HCT116 (cell line): ENCODE results near the gene CD74. TPM values are rescaled to one million over a fixed set of nuclear protein-coding genes. Genes with fewer than 3 reads are reported as not detected.

Source experiments
- ATAC-seq: fragments of 200-7000 bp; cut with Tn5 transposase; 2 replicates; pipeline ENCODE4 v1.9.1; 2020; ENCODE audit warnings: mild to moderate bottlenecking, moderate library complexity
- BruUV-seq: library from RNA; stranded (reverse); fragments of 400-500 nt; replicated peaks from 2 replicates; lab custom pipeline; 2021; lab: Mats Ljungman, UMichigan
- CTCF ChIA-PET: fragments of 300-600 bp; sonication (Branson Sonifier 250); formaldehyde crosslinking; loops from one replicate; lab custom pipeline; 2021; ENCODE audit warnings: antibody characterized with exemption; lab: Charles Lee
- POLR2A ChIA-PET: fragments of 300-600, 350-600 bp; sonication (Branson Sonifier 250); formaldehyde crosslinking; loops from one replicate; lab custom pipeline; 2021; ENCODE audit warnings: antibody characterized with exemption; lab: Charles Lee
- RAD21 ChIA-PET, 2 experiments: fragments of 300-600 bp; sonication (Branson Sonifier 250); formaldehyde crosslinking; loops; one replicate each; lab custom pipeline; 2023; ENCODE audit warnings: low total read pairs in 2 of 2; ENCODE audit not compliant: uncharacterized antibody in 2 of 2, unreplicated experiment in 2 of 2, low non-redundant PET in 1 of 2; lab: Charles Lee
- DNase-seq: peaks from one replicate; pipeline ENCODE4 v3.0.0-alpha.2; 2010; ENCODE audit warnings: low read depth, low spot score
- H2AFZ ChIP-seq: fragments of 200-600 bp; shearing (Covaris generic), sonication (generic); 2 replicates; pipeline ENCODE4 v1.6.1; 2017; ENCODE audit warnings: low read depth, mixed run types, mixed read lengths, antibody characterized with exemption, low read length; ENCODE audit not compliant: poor library complexity, severe bottlenecking
- H3K27ac ChIP-seq: 2 replicates; pipeline ENCODE4 v1.5.1; 2012; ENCODE audit warnings: low read depth, low read length
- H3K27me3 ChIP-seq: fragments of 200-600 bp; sonication (generic); 2 replicates; pipeline ENCODE4 v1.6.1; 2016; ENCODE audit warnings: mixed run types, low read length, mixed read lengths; ENCODE audit not compliant: insufficient read depth
- H3K36me3 ChIP-seq, 2 experiments: fragments of 200-500 bp in 1 of 2; fragments of 200-600 bp in 1 of 2; sonication (Bioruptor generic) in 1 of 2; sonication (generic) in 1 of 2; 2 replicates each; pipeline versions ENCODE4 v1.5.1 to v1.6.1; 2014 to 2016; ENCODE audit warnings: low read length in 2 of 2, inconsistent platforms in 1 of 2, mixed read lengths in 1 of 2, mixed run types in 1 of 2; ENCODE audit not compliant: insufficient read depth in 2 of 2, control insufficient read depth in 1 of 2
- H3K4me1 ChIP-seq, 2 experiments: fragments of 200-600 bp in 1 of 2; sonication (generic) in 1 of 2; 2 replicates each; pipeline versions ENCODE4 v1.5.1 to v1.6.1; 2012 to 2017; ENCODE audit warnings: low read length in 2 of 2, inconsistent platforms in 1 of 2, mild to moderate bottlenecking in 1 of 2, mixed read lengths in 1 of 2, mixed run types in 1 of 2, moderate library complexity in 1 of 2; ENCODE audit not compliant: insufficient read depth in 2 of 2, control insufficient read depth in 1 of 2
- H3K4me2 ChIP-seq: fragments of 200-600 bp; sonication (generic); 2 replicates; pipeline ENCODE4 v1.6.1; 2017; ENCODE audit warnings: mixed run types, low read length, mixed read lengths
- H3K4me3 ChIP-seq, 2 experiments: fragments of 200-600 bp in 1 of 2; sonication (generic) in 1 of 2; replicated peaks in 1 of 2; 2 replicates each; pipeline ENCODE4 v1.5.1; 2011 to 2016; ENCODE audit warnings: low read length in 2 of 2, control low read depth in 1 of 2, low read depth in 1 of 2, mild to moderate bottlenecking in 1 of 2, mixed read lengths in 1 of 2, mixed run types in 1 of 2
- H3K79me2 ChIP-seq: fragments of 200-600 bp; sonication (generic); 2 replicates; pipeline ENCODE4 v1.6.1; 2017; ENCODE audit warnings: mild to moderate bottlenecking, mixed run types, low read length, moderate library complexity, mixed read lengths; ENCODE audit not compliant: insufficient read depth
- H3K9ac ChIP-seq: fragments of 200-600 bp; sonication (generic); 2 replicates; pipeline ENCODE4 v1.6.1; 2016; ENCODE audit warnings: low read length, mixed read lengths
- H3K9me2 ChIP-seq: fragments of 200-600 bp; sonication (generic), shearing (Covaris generic); 2 replicates; pipeline ENCODE4 v1.6.1; 2017; ENCODE audit warnings: mixed run types, mild to moderate bottlenecking, moderate library complexity; ENCODE audit not compliant: insufficient read depth
- H3K9me3 ChIP-seq, 2 experiments: fragments of 200-500 bp in 1 of 2; fragments of 200-600 bp in 1 of 2; sonication (Bioruptor generic) in 1 of 2; sonication (generic) in 1 of 2; 2 replicates each; pipeline ENCODE4 v1.6.1; 2014 to 2017; ENCODE audit warnings: low read length in 2 of 2, mixed read lengths in 2 of 2, inconsistent platforms in 1 of 2, low read depth in 1 of 2, mild to moderate bottlenecking in 1 of 2, mixed run types in 1 of 2, moderate library complexity in 1 of 2; ENCODE audit not compliant: control insufficient read depth in 1 of 2, insufficient read depth in 1 of 2
- H4K20me1 ChIP-seq: fragments of 200-600 bp; sonication (generic), shearing (Covaris generic); 2 replicates; pipeline ENCODE4 v1.6.1; 2017; ENCODE audit warnings: mixed run types, mild to moderate bottlenecking, moderate library complexity; ENCODE audit not compliant: insufficient read depth
- CEBPB ChIP-seq: IDR thresholded peaks from 2 replicates; pipeline ENCODE4 v1.6.1; 2012; ENCODE audit warnings: low read depth
- RAD21 ChIP-seq: IDR thresholded peaks from 2 replicates; pipeline ENCODE4 v1.6.1; 2012; ENCODE audit warnings: low read depth, mild to moderate bottlenecking
- SP1 ChIP-seq: IDR thresholded peaks from 2 replicates; pipeline ENCODE4 v1.6.1; 2012; ENCODE audit warnings: low read depth
- intact Hi-C: fragments of 100-400 bp; cut with micrococcal nuclease; formaldehyde crosslinking; loops from 2 replicates; pipeline ENCODE4 v1.10.0; 2022
- total RNA-seq: library from RNA; stranded (reverse); gene quantifications from one replicate; pipeline ENCODE4 v1.2.1, GENCODE V29; 2021; ENCODE audit not compliant: unreplicated experiment
- TF ChIP-seq, protein P1 (sequence below), 3 experiments: fragments of 200-600 bp in 1 of 3; sonication (generic) in 1 of 3; IDR thresholded peaks in 2 of 3; conservative IDR thresholded peaks in 1 of 3; 2 replicates each; pipeline ENCODE4 v1.5.1; 2012 to 2017; ENCODE audit warnings: low read depth in 2 of 3, low read length in 2 of 3, antibody characterized with exemption in 1 of 3, borderline replicate concordance in 1 of 3, control low read depth in 1 of 3, mild to moderate bottlenecking in 1 of 3, mixed read lengths in 1 of 3, mixed run types in 1 of 3, moderate library complexity in 1 of 3; ENCODE audit not compliant: insufficient read depth in 1 of 3

Gene CD74
- total RNA-seq, 1 experiment from 2014 or later, result 8.9 TPM

DNA sequence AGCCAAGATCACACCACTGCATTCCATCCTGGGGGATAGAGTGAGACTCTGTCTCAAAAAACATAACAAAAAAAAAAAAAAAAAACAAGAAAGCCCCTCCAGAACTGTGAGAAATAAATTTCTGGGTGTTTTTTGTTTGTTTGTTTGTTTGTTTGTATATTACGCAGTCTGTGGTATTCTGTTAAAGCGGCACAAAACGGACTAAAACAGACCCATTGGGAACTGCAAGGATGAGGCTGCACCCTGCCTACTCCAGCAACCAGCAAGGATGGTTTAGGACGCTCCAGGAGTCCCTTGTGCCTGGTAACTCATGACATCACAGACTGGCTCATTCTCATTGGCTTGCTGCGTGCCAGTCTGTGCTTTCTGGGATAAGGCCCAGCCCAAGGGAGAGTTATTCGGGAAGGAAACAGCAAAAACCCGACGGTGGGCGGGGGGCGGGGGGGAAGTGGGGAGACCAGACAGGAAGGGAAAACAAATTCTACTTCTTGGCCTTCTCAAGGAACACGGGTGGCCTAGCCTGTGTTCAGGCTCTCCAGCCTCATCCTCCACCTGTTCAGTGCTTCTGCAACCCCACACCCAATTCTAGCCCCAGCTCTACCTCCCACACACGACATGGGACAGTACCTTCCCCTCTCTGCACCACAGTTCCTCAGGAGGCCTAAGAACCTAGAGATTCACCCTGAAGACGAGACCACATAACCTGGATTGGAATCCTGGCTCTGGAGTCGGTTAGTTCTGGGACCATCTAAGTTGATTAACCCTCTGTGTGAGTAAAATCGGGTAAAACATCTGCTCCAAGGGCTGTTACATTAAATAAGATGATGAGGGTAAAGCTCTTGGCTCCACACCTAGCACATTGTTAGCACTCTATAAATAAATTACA lies 2.8 kb downstream of the CD74 start:
- H3K4me2 ChIP-seq, result peak overlapping the region; percentile 66
- H3K9me3 ChIP-seq, result no peaks in the 10 kb centered on the region
- H3K9me2 ChIP-seq, result no peaks in the 10 kb centered on the region
- H3K27ac ChIP-seq, result no peak overlapping the region
- TF ChIP-seq RAD21, result no peak
- TF ChIP-seq, protein P1, sequence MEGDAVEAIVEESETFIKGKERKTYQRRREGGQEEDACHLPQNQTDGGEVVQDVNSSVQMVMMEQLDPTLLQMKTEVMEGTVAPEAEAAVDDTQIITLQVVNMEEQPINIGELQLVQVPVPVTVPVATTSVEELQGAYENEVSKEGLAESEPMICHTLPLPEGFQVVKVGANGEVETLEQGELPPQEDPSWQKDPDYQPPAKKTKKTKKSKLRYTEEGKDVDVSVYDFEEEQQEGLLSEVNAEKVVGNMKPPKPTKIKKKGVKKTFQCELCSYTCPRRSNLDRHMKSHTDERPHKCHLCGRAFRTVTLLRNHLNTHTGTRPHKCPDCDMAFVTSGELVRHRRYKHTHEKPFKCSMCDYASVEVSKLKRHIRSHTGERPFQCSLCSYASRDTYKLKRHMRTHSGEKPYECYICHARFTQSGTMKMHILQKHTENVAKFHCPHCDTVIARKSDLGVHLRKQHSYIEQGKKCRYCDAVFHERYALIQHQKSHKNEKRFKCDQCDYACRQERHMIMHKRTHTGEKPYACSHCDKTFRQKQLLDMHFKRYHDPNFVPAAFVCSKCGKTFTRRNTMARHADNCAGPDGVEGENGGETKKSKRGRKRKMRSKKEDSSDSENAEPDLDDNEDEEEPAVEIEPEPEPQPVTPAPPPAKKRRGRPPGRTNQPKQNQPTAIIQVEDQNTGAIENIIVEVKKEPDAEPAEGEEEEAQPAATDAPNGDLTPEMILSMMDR (IDR thresholded peaks at IDR 0.05 in 2 of 3, conservative IDR thresholded peaks at IDR 0.05 in 1 of 3; ENCODE audit: borderline replicate concordance in 1 of 3, insufficient read depth in 1 of 3, low read depth in 2 of 3, low read length in 2 of 3), result no peak
- peak; percentile 45; the same call in 1 of the 2 replicates for TF ChIP-seq SP1
- TF ChIP-seq CEBPB, result no peak
- no peaks in the 10 kb centered on the region for H3K27me3 ChIP-seq
- H2AFZ ChIP-seq, result peak overlapping the region; percentile 77
- POLR2A ChIA-PET, result no interaction called here
- H4K20me1 ChIP-seq, result no peaks in the 10 kb centered on the region
- peak overlapping the region; percentile 35 for H3K9ac ChIP-seq
- intact Hi-C loops, result no loop called here
- H3K4me1 ChIP-seq, result peaks cover 10 to 31% of the 10 kb centered on the region in 2 experiments; a peak in 3 of 4 replicates
- H3K36me3 ChIP-seq, result no peaks in the 10 kb centered on the region
- no TSS peak for BruUV-seq
- no peaks in the 10 kb centered on the region for H3K79me2 ChIP-seq
- peak; percentile 81 for DNase-seq
- H3K4me3 ChIP-seq, result peak overlapping the region; percentile 15 to 19; a peak in 2 of 4 replicates
- RAD21 ChIA-PET, result no interaction called here
- CTCF ChIA-PET, result interaction anchor here (1.0 to 1.6 kb wide), 3 partner anchors 11 to 24 kb away, joined by 4 to 6 read pairs (median 4); no protein-coding TSS in a partner anchor
- ATAC-seq, result peak; percentile 99
